ENCODE results near the gene LRRC41.

Gene LRRC41

DNA sequence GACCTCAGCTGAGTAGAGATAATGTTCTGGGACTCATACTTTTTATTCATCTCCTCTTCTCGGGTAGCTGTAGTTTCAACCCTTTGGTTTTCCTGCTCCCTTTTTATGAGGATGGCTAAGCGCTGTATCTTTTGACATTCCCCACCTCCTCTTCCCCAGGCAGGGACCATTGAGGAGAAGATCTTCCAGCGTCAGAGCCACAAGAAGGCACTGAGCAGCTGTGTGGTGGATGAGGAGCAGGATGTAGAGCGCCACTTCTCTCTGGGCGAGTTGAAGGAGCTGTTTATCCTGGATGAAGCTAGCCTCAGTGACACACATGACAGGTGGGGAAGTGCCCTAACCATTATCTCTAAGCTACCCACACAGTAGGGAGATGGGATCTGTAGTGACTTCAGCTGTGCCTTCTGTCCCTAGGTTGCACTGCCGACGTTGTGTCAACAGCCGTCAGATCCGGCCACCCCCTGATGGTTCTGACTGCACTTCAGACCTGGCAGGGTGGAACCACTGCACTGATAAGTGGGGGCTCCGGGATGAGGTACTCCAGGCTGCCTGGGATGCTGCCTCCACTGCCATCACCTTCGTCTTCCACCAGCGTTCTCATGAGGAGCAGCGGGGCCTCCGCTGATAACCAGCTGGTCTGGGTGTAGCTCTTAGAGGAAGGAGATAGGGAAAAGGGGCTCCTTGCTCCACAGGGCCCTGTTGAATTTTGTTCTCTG is 25.6 kb downstream of the LRRC41 start:
- H3K4me3 ChIP-seq, result no peak overlapping the region
- H3K4me1 ChIP-seq, result no peaks in the 10 kb centered on the region
- H3K27me3 ChIP-seq, result no peaks in the 10 kb centered on the region
- H3K27ac ChIP-seq, result no peak overlapping the region
- DNase-seq, result no peak
- no peaks in the 10 kb centered on the region for H3K9me3 ChIP-seq
- peaks cover 23 to 55% (median 54%) of the 10 kb centered on the region in 3 donors for H3K36me3 ChIP-seq
- TF ChIP-seq, protein P1, sequence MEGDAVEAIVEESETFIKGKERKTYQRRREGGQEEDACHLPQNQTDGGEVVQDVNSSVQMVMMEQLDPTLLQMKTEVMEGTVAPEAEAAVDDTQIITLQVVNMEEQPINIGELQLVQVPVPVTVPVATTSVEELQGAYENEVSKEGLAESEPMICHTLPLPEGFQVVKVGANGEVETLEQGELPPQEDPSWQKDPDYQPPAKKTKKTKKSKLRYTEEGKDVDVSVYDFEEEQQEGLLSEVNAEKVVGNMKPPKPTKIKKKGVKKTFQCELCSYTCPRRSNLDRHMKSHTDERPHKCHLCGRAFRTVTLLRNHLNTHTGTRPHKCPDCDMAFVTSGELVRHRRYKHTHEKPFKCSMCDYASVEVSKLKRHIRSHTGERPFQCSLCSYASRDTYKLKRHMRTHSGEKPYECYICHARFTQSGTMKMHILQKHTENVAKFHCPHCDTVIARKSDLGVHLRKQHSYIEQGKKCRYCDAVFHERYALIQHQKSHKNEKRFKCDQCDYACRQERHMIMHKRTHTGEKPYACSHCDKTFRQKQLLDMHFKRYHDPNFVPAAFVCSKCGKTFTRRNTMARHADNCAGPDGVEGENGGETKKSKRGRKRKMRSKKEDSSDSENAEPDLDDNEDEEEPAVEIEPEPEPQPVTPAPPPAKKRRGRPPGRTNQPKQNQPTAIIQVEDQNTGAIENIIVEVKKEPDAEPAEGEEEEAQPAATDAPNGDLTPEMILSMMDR (IDR thresholded peaks at IDR 0.05), result no peak
- intact Hi-C loops (cut with DNase I; ENCODE audit: low total_unique reads), result no loop called here

DNA sequence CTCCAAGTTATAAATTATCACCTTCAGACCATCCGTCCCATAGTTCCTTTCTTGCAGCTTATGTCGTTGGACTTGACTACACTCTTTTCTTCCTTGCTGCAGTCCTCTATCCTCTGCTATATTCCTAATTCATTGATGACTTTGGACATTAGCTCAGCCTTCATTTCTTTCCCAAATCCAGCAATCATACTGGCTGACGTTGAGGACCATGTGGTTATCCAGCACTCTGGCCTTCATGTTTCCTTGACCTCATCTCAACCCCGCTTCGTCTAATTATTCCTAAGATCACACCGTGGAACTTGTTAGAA is 28.4 kb downstream of the LRRC41 start:
- Histone ChIP-seq H3K36me3 (peaks cover 5 to 27% (median 27%) of the 10 kb centered on the region in 3 donors), H3K4me1 (no peaks in the 10 kb centered on the region), H3K9me3 (no peaks in the 10 kb centered on the region), H3K27me3 (no peaks in the 10 kb centered on the region), H3K27ac (no peak overlapping the region), H3K4me3 (no peak overlapping the region)
- intact Hi-C loops (cut with DNase I; ENCODE audit: low total_unique reads), result no loop called here
- TF ChIP-seq, protein P1 (IDR thresholded peaks at IDR 0.05), result no peak
- DNase-seq, result no peak

DNA sequence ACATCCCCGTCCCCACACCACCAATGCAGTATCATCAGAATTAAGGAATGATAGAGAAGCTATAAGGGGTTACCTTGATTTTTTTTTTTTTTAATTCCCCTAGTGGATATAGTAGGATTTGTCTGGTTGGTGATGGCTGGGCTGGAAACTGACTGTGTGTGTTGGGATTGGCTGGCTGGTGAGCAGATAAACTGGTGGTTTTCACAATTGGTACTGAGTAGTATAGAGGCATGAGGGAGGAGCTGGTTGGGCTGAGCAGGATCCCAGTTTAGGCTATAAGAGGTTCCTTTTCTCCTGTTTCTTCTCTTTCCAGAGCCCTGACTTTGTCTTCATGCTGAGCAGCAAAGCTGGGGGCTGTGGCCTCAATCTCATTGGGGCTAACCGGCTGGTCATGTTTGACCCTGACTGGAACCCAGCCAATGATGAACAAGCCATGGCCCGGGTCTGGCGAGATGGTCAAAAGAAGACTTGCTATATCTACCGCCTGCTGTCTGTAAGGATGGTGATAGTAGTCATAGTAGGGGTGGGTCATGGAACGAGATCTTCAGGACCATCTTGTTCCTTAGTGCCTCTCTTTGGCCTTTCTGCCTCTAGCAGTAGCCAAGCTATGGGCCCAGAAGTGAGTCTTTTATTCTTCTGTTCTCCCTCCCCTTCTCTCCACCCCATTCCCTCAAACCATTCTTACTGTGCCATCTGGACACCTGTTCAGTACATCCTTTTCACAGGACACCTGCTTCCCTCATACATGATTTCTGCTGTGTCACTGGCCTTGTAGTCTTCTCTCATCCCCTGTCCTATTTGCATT is 29.0 kb downstream of the LRRC41 start:
- Histone ChIP-seq H3K27ac (no peak overlapping the region), H3K4me1 (no peaks in the 10 kb centered on the region), H3K36me3 (peaks cover 0 to 21% (median 21%) of the 10 kb centered on the region in 3 donors), H3K27me3 (no peaks in the 10 kb centered on the region), H3K9me3 (no peaks in the 10 kb centered on the region), H3K4me3 (no peak overlapping the region)
- DNase-seq, result no peak
- intact Hi-C loops (cut with DNase I; ENCODE audit: low total_unique reads), result no loop called here
- TF ChIP-seq, protein P1 (IDR thresholded peaks at IDR 0.05), result no peak

DNA sequence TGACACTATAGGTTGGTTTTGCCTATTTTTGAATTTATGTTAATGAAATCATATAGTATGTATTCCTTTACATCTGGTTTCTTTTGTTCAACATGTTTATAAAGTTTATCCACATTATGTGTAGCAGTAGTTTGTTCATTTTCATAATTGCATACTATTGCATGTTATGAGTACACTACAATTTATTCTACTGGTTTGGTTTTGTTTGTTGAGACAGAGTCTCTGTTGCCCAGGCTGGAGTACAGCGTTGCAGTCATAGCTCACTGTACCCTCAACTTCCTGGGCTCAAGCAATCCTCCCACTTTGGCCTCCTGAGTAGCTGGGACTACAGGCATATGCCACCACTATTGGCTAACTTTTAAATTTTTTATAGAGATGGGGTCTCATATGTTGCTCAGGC is 34.8 kb downstream of the LRRC41 start:
- DNase-seq, result no peak
- Histone ChIP-seq H3K4me3 (no peak overlapping the region), H3K36me3 (no peaks in the 10 kb centered on the region), H3K27me3 (no peaks in the 10 kb centered on the region), H3K9me3 (no peaks in the 10 kb centered on the region), H3K4me1 (no peaks in the 10 kb centered on the region), H3K27ac (no peak overlapping the region)
- TF ChIP-seq, protein P1 (IDR thresholded peaks at IDR 0.05), result no peak
- intact Hi-C loops (cut with DNase I; ENCODE audit: low total_unique reads), result no loop called here

DNA sequence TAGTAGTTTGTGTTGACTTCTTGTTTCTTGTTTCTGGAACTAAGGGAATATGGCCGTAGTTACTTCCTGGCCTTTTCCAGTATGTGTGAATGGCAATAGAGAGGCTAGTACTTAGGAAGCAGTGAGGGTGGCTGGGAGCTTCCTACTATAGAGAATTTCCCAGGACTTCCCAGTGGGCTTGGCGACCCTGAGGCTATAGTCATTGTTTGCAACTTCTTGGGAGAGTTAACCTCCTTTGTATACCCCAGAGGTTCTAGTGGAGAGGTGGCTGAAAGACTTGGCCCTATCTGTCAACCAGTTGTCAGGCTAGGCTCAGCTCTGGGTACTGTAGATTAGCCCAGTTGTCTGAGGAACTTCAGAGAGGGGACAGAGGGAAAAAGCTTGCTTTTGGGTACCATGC is 40.3 kb downstream of the LRRC41 start:
- intact Hi-C loops (cut with DNase I; ENCODE audit: low total_unique reads), result no loop called here
- no peak for DNase-seq
- TF ChIP-seq, protein P1 (IDR thresholded peaks at IDR 0.05), result no peak
- Histone ChIP-seq H3K36me3 (no peaks in the 10 kb centered on the region), H3K4me3 (no peak overlapping the region), H3K9me3 (no peaks in the 10 kb centered on the region), H3K27me3 (no peaks in the 10 kb centered on the region), H3K4me1 (no peaks in the 10 kb centered on the region), H3K27ac (no peak overlapping the region)

All from tibial artery (tissue), 4 donors.